GM23338 (cell line): ENCODE data around the gene DAB2. TPM values are rescaled to one million over a fixed set of nuclear protein-coding genes. Genes with fewer than 3 reads are reported as not detected.

Experiments used
- ATAC-seq: fragments of 200-7000 bp; cut with Tn5 transposase; 3 replicates; pipeline ENCODE4 v1.9.1; 2020
- DNase-seq: peaks from one replicate; pipeline ENCODE4 v3.0.0-alpha.2; 2015; ENCODE audit warnings: low spot score
- H2AFZ ChIP-seq: fragments of 200-600 bp; sonication (generic); 2 replicates; pipeline ENCODE4 v1.8.0; 2016; ENCODE audit warnings: antibody characterized with exemption, mild to moderate bottlenecking, moderate library complexity
- H3F3A ChIP-seq: fragments of 200-600 bp; sonication (generic); replicated peaks from 2 replicates; pipeline ENCODE4 v1.8.0; 2017; ENCODE audit warnings: antibody characterized with exemption, mixed run types, low read depth
- H3K27ac ChIP-seq: fragments of 200-600 bp; sonication (generic); 2 replicates; pipeline ENCODE4 v1.6.1; 2016; ENCODE audit warnings: low read depth
- H3K27me3 ChIP-seq: fragments of 200-600 bp; sonication (generic); 2 replicates; pipeline ENCODE4 v1.8.0; 2016; ENCODE audit warnings: mild to moderate bottlenecking, mixed run types, moderate library complexity; ENCODE audit not compliant: insufficient read depth
- H3K36me3 ChIP-seq: fragments of 200-600 bp; sonication (generic); 2 replicates; pipeline ENCODE4 v1.8.0; 2016; ENCODE audit warnings: mild to moderate bottlenecking; ENCODE audit not compliant: insufficient read depth
- H3K4me1 ChIP-seq: fragments of 200-600 bp; sonication (generic); 2 replicates; pipeline ENCODE4 v1.8.0; 2016; ENCODE audit warnings: mild to moderate bottlenecking, moderate library complexity; ENCODE audit not compliant: insufficient read depth
- H3K4me2 ChIP-seq: fragments of 200-600 bp; sonication (generic); 2 replicates; pipeline ENCODE4 v1.7.1; 2017; ENCODE audit warnings: mixed run types
- H3K4me3 ChIP-seq: fragments of 200-600 bp; sonication (generic); 2 replicates; pipeline ENCODE4 v1.6.1; 2016; ENCODE audit warnings: mixed run types
- H3K79me2 ChIP-seq: fragments of 200-600 bp; sonication (generic); replicated peaks from 2 replicates; pipeline ENCODE4 v1.8.0; 2017; ENCODE audit warnings: mild to moderate bottlenecking; ENCODE audit not compliant: insufficient read depth
- H3K9me2 ChIP-seq: fragments of 200-600 bp; sonication (generic); 2 replicates; pipeline ENCODE4 v1.8.0; 2017; ENCODE audit not compliant: insufficient read depth
- H4K20me1 ChIP-seq: fragments of 200-600 bp; sonication (generic); replicated peaks from 2 replicates; pipeline ENCODE4 v1.8.0; 2017; ENCODE audit warnings: mild to moderate bottlenecking; ENCODE audit not compliant: insufficient read depth
- H3K27ac Mint-ChIP-seq: 2 replicates; pipeline ENCODE4 v1.8.0; 2020; ENCODE audit warnings: inconsistent platforms, mild to moderate bottlenecking, moderate library complexity, mixed read lengths
- H3K27me3 Mint-ChIP-seq: 3 replicates; pipeline ENCODE4 v1.8.0; 2022; ENCODE audit warnings: low read depth, mild to moderate bottlenecking, moderate library complexity, mixed read lengths, inconsistent platforms; ENCODE audit not compliant: insufficient read depth, poor library complexity
- H3K36me3 Mint-ChIP-seq: 3 replicates; pipeline ENCODE4 v1.8.0; 2021; ENCODE audit warnings: low read depth, mild to moderate bottlenecking, inconsistent platforms, moderate library complexity, mixed read lengths
- H3K4me1 Mint-ChIP-seq: 3 replicates; pipeline ENCODE4 v1.8.0; 2020; ENCODE audit warnings: mild to moderate bottlenecking, inconsistent platforms, mixed read lengths
- H3K4me3 Mint-ChIP-seq: 3 replicates; pipeline ENCODE4 v1.8.0; 2021; ENCODE audit warnings: moderate library complexity, mild to moderate bottlenecking, inconsistent platforms, mixed read lengths
- H3K9me3 Mint-ChIP-seq: 3 replicates; pipeline ENCODE4 v1.8.0; 2020; ENCODE audit warnings: moderate library complexity, mild to moderate bottlenecking, inconsistent platforms, mixed read lengths
- CREB1 ChIP-seq: fragments of 250-450 bp; sonication (Bioruptor Pico); IDR thresholded peaks from 2 replicates; pipeline ENCODE4 v1.5.0; 2020; ENCODE audit warnings: low read depth, mild to moderate bottlenecking, moderate library complexity
- CTCF ChIP-seq, 2 experiments: fragments of 200-600 bp in 1 of 2; sonication (generic) in 1 of 2; conservative IDR thresholded peaks; 2 replicates each; pipeline versions ENCODE4 v1.5.1 to v1.6.1; 2016 to 2017; ENCODE audit warnings: antibody characterized with exemption in 2 of 2, low read depth in 2 of 2, mild to moderate bottlenecking in 2 of 2, moderate library complexity in 1 of 2
- ETS1 ChIP-seq: IDR thresholded peaks from 2 replicates; pipeline ENCODE4 v1.6.1; 2016; ENCODE audit warnings: antibody characterized with exemption
- EZH2 ChIP-seq: fragments of 200-600 bp; sonication (generic); IDR thresholded peaks from one replicate; pipeline ENCODE4 v1.8.0; 2017; ENCODE audit warnings: antibody characterized with exemption, mild to moderate bottlenecking, low read depth; ENCODE audit not compliant: unreplicated experiment
- EZH2phosphoT487 ChIP-seq: fragments of 200-600 bp; sonication (generic); IDR thresholded peaks from one replicate; pipeline ENCODE4 v1.8.1; 2018; ENCODE audit warnings: antibody characterized with exemption; ENCODE audit not compliant: unreplicated experiment
- JUNB ChIP-seq: IDR thresholded peaks from one replicate; pipeline ENCODE4 v1.6.1; 2016; ENCODE audit warnings: antibody characterized with exemption; ENCODE audit not compliant: unreplicated experiment
- NANOG ChIP-seq: IDR thresholded peaks from 2 replicates; pipeline ENCODE4 v1.6.1; 2016; ENCODE audit warnings: antibody characterized with exemption, borderline replicate concordance
- POLR2AphosphoS5 ChIP-seq: IDR thresholded peaks from 2 replicates; pipeline ENCODE4 v1.6.1; 2016; ENCODE audit warnings: antibody characterized with exemption, low read depth
- REST ChIP-seq: IDR thresholded peaks from one replicate; pipeline ENCODE4 v1.6.1; 2018; ENCODE audit warnings: antibody characterized with exemption; ENCODE audit not compliant: unreplicated experiment
- STAT1 ChIP-seq: IDR thresholded peaks from one replicate; pipeline ENCODE4 v1.6.1; 2016; ENCODE audit warnings: antibody characterized with exemption; ENCODE audit not compliant: unreplicated experiment
- ZNF114 ChIP-seq: fragments of 250-450 bp; sonication (Bioruptor Pico); IDR thresholded peaks from 2 replicates; pipeline ENCODE4 v1.5.0; 2020; ENCODE audit warnings: mild to moderate bottlenecking, moderate library complexity
- ZNF331 ChIP-seq: fragments of 250-450 bp; sonication (Bioruptor Pico); IDR thresholded peaks from 2 replicates; pipeline ENCODE4 v1.5.0; 2020; ENCODE audit warnings: low read depth, mild to moderate bottlenecking, moderate library complexity
- ZNF462 ChIP-seq: fragments of 250-450 bp; sonication (Bioruptor Pico); IDR thresholded peaks from 2 replicates; pipeline ENCODE4 v1.5.0; 2020; ENCODE audit warnings: mild to moderate bottlenecking, moderate library complexity
- polyA plus RNA-seq: library from polyadenylated mRNA; unstranded; fragments of >200 nt; fragmentation: Nextera tagmentation; extraction: Ambion mirVana; gene quantifications from 2 replicates; pipeline ENCODE4 v1.2.1, GENCODE V29; 2016
- total RNA-seq: library from RNA; depleted of rRNA; stranded (reverse); fragments of >200 nt; shearing (Covaris generic); gene quantifications from 2 replicates; pipeline ENCODE4 v1.2.3, GENCODE V29; 2014

DAB2 gene
- total and polyA plus RNA-seq, 2 experiments from 2014 or later = 6.4 to 8.4 TPM

- no peaks in the 10 kb centered on the region for H3K9me3 Mint-ChIP-seq
- H2AFZ ChIP-seq = 0 out of 2 replicates have a peak within 1 kb of the TSS, but pooled peaks have one; percentile 56
- H3K9me2 ChIP-seq = peaks cover 9% of the 10 kb centered on the region; the same call in 1 of the 2 replicates
- no peak within 1 kb of the TSS for H3K4me3 ChIP-seq
- no peaks in the 10 kb centered on the region for H3F3A ChIP-seq
- no peak within 1 kb of the TSS for H3K27ac ChIP-seq
- no peak within 1 kb of the TSS for H3K4me3 Mint-ChIP-seq
- peaks cover 3% of the 10 kb centered on the region for H3K27me3 Mint-ChIP-seq
- H3K36me3 Mint-ChIP-seq = no peaks in the 10 kb centered on the region
- TF ChIP-seq JUNB = no peak
- TF ChIP-seq ZNF462 (CRISPR knock-in tag) = no peak
- TF ChIP-seq CREB1 (CRISPR knock-in tag) = no peak
- TF ChIP-seq ETS1 = no peak
- TF ChIP-seq ZNF114 (CRISPR knock-in tag) = no peak
- TF ChIP-seq STAT1 = no peak
- no peak for TF ChIP-seq CTCF (conservative IDR thresholded peaks at IDR 0.05; ENCODE audit: low read depth in 2 of 2)
- no peak for TF ChIP-seq REST
- no peak for TF ChIP-seq POLR2AphosphoS5
- no peak for TF ChIP-seq EZH2phosphoT487
- no peak for TF ChIP-seq ZNF331 (CRISPR knock-in tag)
- TF ChIP-seq EZH2 = no peak
- TF ChIP-seq NANOG = no peak
- peaks cover 24% of the 10 kb centered on the region for H3K4me1 Mint-ChIP-seq
- ATAC-seq (peak; percentile 67; the same call in 2 of the 3 replicates), DNase-seq (no peak)
- H3K4me2 ChIP-seq = no peak within 1 kb of the TSS
- no peaks in the 10 kb centered on the region for H3K79me2 ChIP-seq
- no peaks in the 10 kb centered on the region for H3K4me1 ChIP-seq
- H3K36me3 ChIP-seq = no peaks in the 10 kb centered on the region
- no peaks in the 10 kb centered on the region for H3K27me3 ChIP-seq
- H3K27ac Mint-ChIP-seq = peak within 1 kb of the TSS; percentile 85
- H4K20me1 ChIP-seq = no peaks in the 10 kb centered on the region
These were observed 60.4 kb downstream of the DAB2 start, which contains the start of gene C9 for GRCh38 chr5:39364367-39364766. Gene C9, minus strand, starts transcription at chr5:39364495. Its CDS starts 31 bp downstream, at chr5:39364464.
